Spleen (tissue), 11 donors: ENCODE results near the gene BRAT1. TPM values are rescaled to one million over a fixed set of nuclear protein-coding genes. Genes with fewer than 3 reads are reported as not detected.
"Not testable (repeated sequence)": the region's sequence is repeated elsewhere in the genome, so short reads cannot be mapped to it uniquely, and the experiment has no call there.

Experiments used
- DNase-seq: peaks from one replicate; pipeline ENCODE4 v3.0.0-alpha.2; 2020
- H3K27ac ChIP-seq, 8 donors: fragments of 200-600 bp; sonication (generic) in 7 of 8; 1 replicate in 4 of 8; 2 replicates in 4 of 8; pipeline versions ENCODE4 v1.5.0 to v1.8.0; 2016 to 2021; ENCODE audit warnings: inconsistent platforms in 4 of 8, mild to moderate bottlenecking in 4 of 8, moderate library complexity in 1 of 8
- H3K27me3 ChIP-seq, 7 donors: fragments of 200-600 bp; sonication (generic) in 6 of 7; replicated peaks in 1 of 7; 1 replicate in 4 of 7; 2 replicates in 3 of 7; pipeline versions ENCODE4 v1.5.0 to v1.8.0; 2016 to 2021; ENCODE audit warnings: inconsistent platforms in 3 of 7, mild to moderate bottlenecking in 1 of 7
- H3K36me3 ChIP-seq, 6 donors: fragments of 200-600 bp; sonication (generic) in 5 of 6; 1 replicate in 4 of 6; 2 replicates in 2 of 6; pipeline versions ENCODE4 v1.5.0 to v1.8.0; 2016 to 2021; ENCODE audit warnings: inconsistent platforms in 2 of 6
- H3K4me1 ChIP-seq, 6 donors: fragments of 200-600 bp; sonication (generic) in 5 of 6; 1 replicate in 3 of 6; 2 replicates in 3 of 6; pipeline versions ENCODE4 v1.5.0 to v1.8.0; 2016 to 2021; ENCODE audit warnings: inconsistent platforms in 3 of 6
- H3K4me3 ChIP-seq, 8 donors: fragments of 200-600 bp; sonication (generic) in 7 of 8; 1 replicate in 4 of 8; 2 replicates in 4 of 8; pipeline versions ENCODE4 v1.5.0 to v1.8.0; 2016 to 2021; ENCODE audit warnings: inconsistent platforms in 4 of 8, mild to moderate bottlenecking in 4 of 8, moderate library complexity in 2 of 8
- H3K9me3 ChIP-seq, 8 donors: fragments of 200-600 bp; sonication (generic) in 7 of 8; 1 replicate in 4 of 8; 2 replicates in 4 of 8; pipeline versions ENCODE4 v1.5.0 to v1.8.0; 2016 to 2021; ENCODE audit warnings: inconsistent platforms in 4 of 8
- POLR2A ChIP-seq, 3 donors: fragments of 450-650 bp; IDR thresholded peaks; one replicate each; pipeline ENCODE4 v1.5.1; 2017; ENCODE audit warnings: antibody characterized with exemption in 3 of 3, mild to moderate bottlenecking in 1 of 3
- POLR2AphosphoS5 ChIP-seq, 3 donors: sonication (generic); formaldehyde crosslinking; IDR thresholded peaks; one replicate each; pipeline ENCODE4 v1.5.1; 2017; ENCODE audit warnings: antibody characterized with exemption in 3 of 3
- WGBS, 5 donors: extraction: QIAGEN DNeasy Blood & Tissue Kit in 3 of 5; methylation state at CpG; one replicate each; pipeline versions ENCODE4 v1.1.5 to v1.1.7; 2013 to 2018; 5-methylcytosine and 5-hydroxymethylcytosine counted together
- intact Hi-C: fragments of 100-400 bp; cut with DNase I; formaldehyde crosslinking; loops from one replicate; pipeline ENCODE4 v1.15.0; 2023; ENCODE audit warnings: low total_unique reads
- polyA plus RNA-seq, 3 donors: library from polyadenylated mRNA; stranded (reverse); fragments of 200-250 nt; gene quantifications; one replicate each; pipeline ENCODE4 v1.2.1, GENCODE V29; 2013
- total RNA-seq, 7 donors: library from RNA; depleted of rRNA in 3 of 7; stranded (reverse); fragments of >200 nt in 3 of 7; fragmentation: NEBNext Ultra II Directional in 4 of 7; extraction: Animal tissue kit (Norgen Biotek cat#: 25700) in 4 of 7; gene quantifications; one replicate each; pipeline versions ENCODE4 v1.1.0 to v1.2.1, GENCODE V29; 2016 to 2021
- TF ChIP-seq, protein P1 (sequence below), 11 experiments: fragments of 200-600 bp in 7 of 11; fragments of 450-650 bp in 4 of 11; sonication (generic) in 4 of 11; IDR thresholded peaks in 8 of 11; conservative IDR thresholded peaks in 3 of 11; 1 replicate in 7 of 11; 2 replicates in 4 of 11; pipeline versions ENCODE4 v1.4.0 to v1.8.0; 2016 to 2021; ENCODE audit warnings: antibody characterized with exemption in 11 of 11, inconsistent platforms in 4 of 11, mild to moderate bottlenecking in 1 of 11
- donor health status: healthy with polysubstance abuse.
- donor health status: DM: no; HTN: no; CAD: no; lungs with moderate emphysema.
- donor health status: DM: no; HTN: no; CAD: no.
- donor health status: Bipolar disorder and iron deficiency.
- donor health status: healthy.
- donor health status: DM: no; HTN: no; CAD: no.
- donor health status: DM: yes; HTN: yes; CAD: no.

Gene BRAT1
- total and polyA plus RNA-seq, 10 donors: 25.3 to 50.9 (median 33.4) TPM

GRCh38 chr7:2593036-2593727 lies 37.9 kb upstream of the BRAT1 start:
- Histone ChIP-seq H3K36me3 (peaks cover 0 to 88% (median 30%) of the 10 kb centered on the region in 6 donors), H3K27me3 (no peaks in the 10 kb centered on the region), H3K4me3 (no peak overlapping the region), H3K9me3 (no peaks in the 10 kb centered on the region), H3K4me1 (peaks cover 0 to 16% (median 3%) of the 10 kb centered on the region in 6 donors), H3K27ac (no peak overlapping the region)
- WGBS, 5 donors: 92 to 95% (median 95%) methylated on average over 38 of the region's 38 CpGs
- no peak for DNase-seq
- intact Hi-C loops: no loop called here
- TF ChIP-seq POLR2AphosphoS5 (IDR thresholded peaks at IDR 0.05) (no peak), POLR2A (IDR thresholded peaks at IDR 0.05) (no peak)
- TF ChIP-seq, protein P1, sequence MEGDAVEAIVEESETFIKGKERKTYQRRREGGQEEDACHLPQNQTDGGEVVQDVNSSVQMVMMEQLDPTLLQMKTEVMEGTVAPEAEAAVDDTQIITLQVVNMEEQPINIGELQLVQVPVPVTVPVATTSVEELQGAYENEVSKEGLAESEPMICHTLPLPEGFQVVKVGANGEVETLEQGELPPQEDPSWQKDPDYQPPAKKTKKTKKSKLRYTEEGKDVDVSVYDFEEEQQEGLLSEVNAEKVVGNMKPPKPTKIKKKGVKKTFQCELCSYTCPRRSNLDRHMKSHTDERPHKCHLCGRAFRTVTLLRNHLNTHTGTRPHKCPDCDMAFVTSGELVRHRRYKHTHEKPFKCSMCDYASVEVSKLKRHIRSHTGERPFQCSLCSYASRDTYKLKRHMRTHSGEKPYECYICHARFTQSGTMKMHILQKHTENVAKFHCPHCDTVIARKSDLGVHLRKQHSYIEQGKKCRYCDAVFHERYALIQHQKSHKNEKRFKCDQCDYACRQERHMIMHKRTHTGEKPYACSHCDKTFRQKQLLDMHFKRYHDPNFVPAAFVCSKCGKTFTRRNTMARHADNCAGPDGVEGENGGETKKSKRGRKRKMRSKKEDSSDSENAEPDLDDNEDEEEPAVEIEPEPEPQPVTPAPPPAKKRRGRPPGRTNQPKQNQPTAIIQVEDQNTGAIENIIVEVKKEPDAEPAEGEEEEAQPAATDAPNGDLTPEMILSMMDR (IDR thresholded peaks at IDR 0.05 in 8 of 11, conservative IDR thresholded peaks at IDR 0.05 in 3 of 11): no peak

- Histone ChIP-seq H3K27me3 (no peaks in the 10 kb centered on the region), H3K4me1 (peaks cover 0 to 15% (median 3%) of the 10 kb centered on the region in 6 donors), H3K9me3 (no peaks in the 10 kb centered on the region), H3K36me3 (peaks cover 0 to 88% (median 31%) of the 10 kb centered on the region in 6 donors), H3K4me3 (no peak overlapping the region), H3K27ac (no peak overlapping the region)
- WGBS, 5 donors: 93 to 98% (median 96%) methylated on average over 11 to 23 of the region's 23 CpGs
- intact Hi-C loops: no loop called here
- TF ChIP-seq POLR2A (IDR thresholded peaks at IDR 0.05) (no peak), POLR2AphosphoS5 (IDR thresholded peaks at IDR 0.05) (no peak)
- TF ChIP-seq, protein P1 (IDR thresholded peaks at IDR 0.05 in 8 of 11, conservative IDR thresholded peaks at IDR 0.05 in 3 of 11): no peak
- no peak for DNase-seq
These were observed 37.1 kb upstream of the BRAT1 start for GRCh38 chr7:2592375-2592865.

DNA sequence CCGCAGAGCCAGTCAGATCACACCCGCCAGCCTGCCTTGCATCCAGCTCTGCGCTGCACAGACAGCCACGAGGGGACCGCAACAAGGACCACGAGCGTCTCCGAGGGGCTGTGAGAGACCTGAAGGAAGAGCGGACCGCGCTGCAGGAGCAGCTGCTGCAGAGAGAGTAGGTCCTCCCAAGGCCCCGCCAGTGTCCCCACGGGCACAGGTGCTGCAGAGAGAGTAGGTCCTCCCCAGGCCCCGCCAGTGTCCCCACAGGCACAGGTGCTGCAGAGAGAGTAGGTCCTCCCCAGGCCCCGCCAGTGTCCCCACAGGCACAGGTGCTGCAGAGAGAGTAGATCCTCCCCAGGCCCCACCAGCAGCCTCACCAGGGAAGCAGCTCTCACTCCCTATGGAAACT lies 34.6 kb upstream of the BRAT1 start:
- H3K4me3 ChIP-seq, H3K9me3 ChIP-seq, H3K27ac ChIP-seq, H3K4me1 ChIP-seq, DNase-seq, intact Hi-C loops, H3K27me3 ChIP-seq: not testable (repeated sequence)
- peaks cover 0 to 88% (median 27%) of the 10 kb centered on the region in 6 donors for H3K36me3 ChIP-seq
- 89 to 95% (median 94%) methylated on average over 14 to 15 of the region's 15 CpGs for WGBS, 5 donors

- intact Hi-C loops: no loop called here
- H3K36me3 ChIP-seq: peaks cover 0 to 88% (median 30%) of the 10 kb centered on the region in 6 donors
- H3K27ac ChIP-seq: no peak overlapping the region
These were observed 34.0 kb upstream of the BRAT1 start for GRCh38 chr7:2589341-2589740.

More at GRCh38 chr7:2589341-2589740, 34.0 kb upstream of the BRAT1 start:
- Histone ChIP-seq H3K9me3 (no peaks in the 10 kb centered on the region), H3K4me3 (no peak overlapping the region), H3K4me1 (peaks cover 0 to under 1% (median 0%) of the 10 kb centered on the region in 6 donors), H3K27me3 (no peaks in the 10 kb centered on the region)
- TF ChIP-seq POLR2A (IDR thresholded peaks at IDR 0.05) (no peak), POLR2AphosphoS5 (IDR thresholded peaks at IDR 0.05) (no peak)
- TF ChIP-seq, protein P1 (IDR thresholded peaks at IDR 0.05 in 8 of 11, conservative IDR thresholded peaks at IDR 0.05 in 3 of 11): no peak
- DNase-seq: no peak
- WGBS, 5 donors: 91 to 95% (median 95%) methylated on average over 16 of the region's 16 CpGs
